Measurements from ENCODE around the gene AP1B1. TPM values are rescaled to one million over a fixed set of nuclear protein-coding genes. Genes with fewer than 3 reads are reported as not detected.

The AP1B1 gene
- total and polyA plus RNA-seq, 2 of the 4 experiments (the other 2 are of a cell fraction) = 55.7 to 70.8 TPM

DNA sequence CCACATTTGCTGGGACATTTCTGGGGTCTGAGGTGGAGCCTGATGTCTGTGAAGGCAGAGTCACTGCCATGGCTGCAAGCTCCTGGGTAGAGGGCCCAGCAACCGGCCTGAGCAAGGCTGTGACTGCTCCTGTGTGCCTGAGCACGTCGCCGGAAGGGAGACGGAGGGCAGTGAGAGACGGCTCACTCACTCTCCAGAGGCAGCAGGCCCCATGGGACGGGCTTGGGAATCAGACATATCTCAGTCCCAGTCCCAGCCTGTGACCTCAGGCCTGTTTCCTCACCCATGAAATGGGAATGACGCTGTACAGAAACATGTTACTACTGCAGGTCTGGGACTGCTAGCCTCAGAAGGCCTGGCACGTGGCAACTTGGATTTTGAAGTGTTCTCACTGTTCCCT is 36.5 kb downstream of the AP1B1 start:
- Histone ChIP-seq H3K4me1 (ENCODE audit: control insufficient read depth, insufficient read depth, low read length) (no peaks in the 10 kb centered on the region), H3K79me1 (ENCODE audit: low read depth in 1 of 2, low read length in 2 of 2) (no peaks in the 10 kb centered on the region), H2BK5ac (ENCODE audit: low read depth, low read length, poor library complexity, severe bottlenecking) (no peak overlapping the region), H3K9me3 (ENCODE audit: control insufficient read depth, insufficient read depth, low read length) (no peaks in the 10 kb centered on the region), H3K4ac (ENCODE audit: low read depth, low read length) (no peak overlapping the region), H4K91ac (ENCODE audit: insufficient read depth, low read depth, low read length) (no peak overlapping the region), H2BK120ac (ENCODE audit: low read depth, low read length) (no peak overlapping the region), H3K36me3 (ENCODE audit: control insufficient read depth, insufficient read depth, low read length) (peaks cover 73% of the 10 kb centered on the region), H4K8ac (ENCODE audit: low read depth in 2 of 2, low read length in 2 of 2) (no peak overlapping the region), H2AK5ac (ENCODE audit: low read depth, low read length) (no peak overlapping the region), H3K18ac (ENCODE audit: low read depth, low read length) (no peak overlapping the region), H3K27ac (ENCODE audit: insufficient read depth, low read length) (no peak overlapping the region), H3K23ac (ENCODE audit: low read depth, low read length) (no peak overlapping the region), H3K56ac (ENCODE audit: extremely low read depth, insufficient read depth, low read length) (no peak overlapping the region), H3K4me3 (ENCODE audit: insufficient read depth, low read depth, low read length) (no peak overlapping the region), H2BK15ac (ENCODE audit: low read depth, low read length) (no peak overlapping the region), H3K27me3 (ENCODE audit: control insufficient read depth, insufficient read depth, low read length) (no peaks in the 10 kb centered on the region), H4K5ac (ENCODE audit: low read depth, low read length) (no peak overlapping the region), H2AFZ (replicated peaks; ENCODE audit: low read length, poor library complexity) (no peak overlapping the region), H3K14ac (replicated peaks; ENCODE audit: low read depth, low read length) (no peak overlapping the region), H2AK9ac (replicated peaks; ENCODE audit: low read depth, low read length, poor library complexity) (no peak overlapping the region), H2BK20ac (ENCODE audit: low read depth, low read length) (no peak overlapping the region), H4K20me1 (ENCODE audit: insufficient read depth, low read length) (no peaks in the 10 kb centered on the region), H3K9ac (ENCODE audit: low read depth, low read length) (no peak overlapping the region), H3K9me1 (ENCODE audit: insufficient read depth, low read length) (no peaks in the 10 kb centered on the region), H3K4me2 (ENCODE audit: low read depth, low read length) (no peak overlapping the region)
- TF ChIP-seq RAD21 (IDR thresholded peaks at IDR 0.05; ENCODE audit: low read length) (no peak), RCOR1 (IDR thresholded peaks at IDR 0.05; ENCODE audit: insufficient replicate concordance, low read length) (no peak), SMC3 (IDR thresholded peaks at IDR 0.05; ENCODE audit: low read depth, low read length) (no peak), POLR2A (IDR thresholded peaks at IDR 0.05; ENCODE audit: low read depth, low read length) (no peak), RFX5 (IDR thresholded peaks at IDR 0.05; ENCODE audit: low read depth, low read length) (no peak), MXI1 (IDR thresholded peaks at IDR 0.05; ENCODE audit: borderline replicate concordance, low read depth, low read length) (no peak), CHD1 (IDR thresholded peaks at IDR 0.05; ENCODE audit: low read depth, low read length) (no peak), NFE2L2 (IDR thresholded peaks at IDR 0.05; ENCODE audit: low read depth, low read length) (no peak), MAFK (IDR thresholded peaks at IDR 0.05; ENCODE audit: low read depth, low read length) (no peak), FOS (IDR thresholded peaks at IDR 0.05; ENCODE audit: low read depth, low read length) (no peak), CEBPB (IDR thresholded peaks at IDR 0.05; ENCODE audit: low read depth, low read length) (no peak), MAZ (IDR thresholded peaks at IDR 0.05; ENCODE audit: borderline replicate concordance, low read depth, low read length) (no peak), BHLHE40 (IDR thresholded peaks at IDR 0.05; ENCODE audit: low read depth, low read length) (no peak)
- TF ChIP-seq, protein P1, sequence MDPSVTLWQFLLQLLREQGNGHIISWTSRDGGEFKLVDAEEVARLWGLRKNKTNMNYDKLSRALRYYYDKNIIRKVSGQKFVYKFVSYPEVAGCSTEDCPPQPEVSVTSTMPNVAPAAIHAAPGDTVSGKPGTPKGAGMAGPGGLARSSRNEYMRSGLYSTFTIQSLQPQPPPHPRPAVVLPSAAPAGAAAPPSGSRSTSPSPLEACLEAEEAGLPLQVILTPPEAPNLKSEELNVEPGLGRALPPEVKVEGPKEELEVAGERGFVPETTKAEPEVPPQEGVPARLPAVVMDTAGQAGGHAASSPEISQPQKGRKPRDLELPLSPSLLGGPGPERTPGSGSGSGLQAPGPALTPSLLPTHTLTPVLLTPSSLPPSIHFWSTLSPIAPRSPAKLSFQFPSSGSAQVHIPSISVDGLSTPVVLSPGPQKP (IDR thresholded peaks at IDR 0.05; ENCODE audit: borderline replicate concordance, low read depth, low read length) = no peak
- TF ChIP-seq, protein P2, sequence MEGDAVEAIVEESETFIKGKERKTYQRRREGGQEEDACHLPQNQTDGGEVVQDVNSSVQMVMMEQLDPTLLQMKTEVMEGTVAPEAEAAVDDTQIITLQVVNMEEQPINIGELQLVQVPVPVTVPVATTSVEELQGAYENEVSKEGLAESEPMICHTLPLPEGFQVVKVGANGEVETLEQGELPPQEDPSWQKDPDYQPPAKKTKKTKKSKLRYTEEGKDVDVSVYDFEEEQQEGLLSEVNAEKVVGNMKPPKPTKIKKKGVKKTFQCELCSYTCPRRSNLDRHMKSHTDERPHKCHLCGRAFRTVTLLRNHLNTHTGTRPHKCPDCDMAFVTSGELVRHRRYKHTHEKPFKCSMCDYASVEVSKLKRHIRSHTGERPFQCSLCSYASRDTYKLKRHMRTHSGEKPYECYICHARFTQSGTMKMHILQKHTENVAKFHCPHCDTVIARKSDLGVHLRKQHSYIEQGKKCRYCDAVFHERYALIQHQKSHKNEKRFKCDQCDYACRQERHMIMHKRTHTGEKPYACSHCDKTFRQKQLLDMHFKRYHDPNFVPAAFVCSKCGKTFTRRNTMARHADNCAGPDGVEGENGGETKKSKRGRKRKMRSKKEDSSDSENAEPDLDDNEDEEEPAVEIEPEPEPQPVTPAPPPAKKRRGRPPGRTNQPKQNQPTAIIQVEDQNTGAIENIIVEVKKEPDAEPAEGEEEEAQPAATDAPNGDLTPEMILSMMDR (conservative IDR thresholded peaks at IDR 0.05; ENCODE audit: low read depth, low read length) = no peak
- TF ChIP-seq, protein P3, sequence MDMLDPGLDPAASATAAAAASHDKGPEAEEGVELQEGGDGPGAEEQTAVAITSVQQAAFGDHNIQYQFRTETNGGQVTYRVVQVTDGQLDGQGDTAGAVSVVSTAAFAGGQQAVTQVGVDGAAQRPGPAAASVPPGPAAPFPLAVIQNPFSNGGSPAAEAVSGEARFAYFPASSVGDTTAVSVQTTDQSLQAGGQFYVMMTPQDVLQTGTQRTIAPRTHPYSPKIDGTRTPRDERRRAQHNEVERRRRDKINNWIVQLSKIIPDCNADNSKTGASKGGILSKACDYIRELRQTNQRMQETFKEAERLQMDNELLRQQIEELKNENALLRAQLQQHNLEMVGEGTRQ (IDR thresholded peaks at IDR 0.05; ENCODE audit: low read depth, low read length) = no peak
- intact Hi-C loops (cut with micrococcal nuclease) = no loop called here
- CTCF ChIA-PET = no interaction called here
- ATAC-seq (ENCODE audit: low read depth) = no peak
- BruUV-seq (replicated peaks) = no TSS peak
- in situ Hi-C loops (cut with MboI; ENCODE audit: low sequenced_read_pairs) = no loop called here
- dilution Hi-C loops (cut with HindIII; ENCODE audit: low sequenced_read_pairs, unreplicated experiment) = no loop called here
- POLR2A ChIA-PET (ENCODE audit: unreplicated experiment) = no interaction called here
- WGBS, 2 experiments (ENCODE audit: extremely low coverage in 2 of 2, insufficient read length in 1 of 2) = 83% methylated on average over 3 of the region's 9 CpGs; no CpG with 5 or more reads in 1 of the 2 experiments
- no peak for DNase-seq

Data from IMR-90 (cell line).